ENCODE data around the gene MEGF8.

- TF ChIP-seq CTCF (IDR thresholded peaks at IDR 0.05) (no peak), POLR2AphosphoS5 (IDR thresholded peaks at IDR 0.05) (no peak), POLR2A (IDR thresholded peaks at IDR 0.05) (no peak), EP300 (IDR thresholded peaks at IDR 0.05) (no peak)
Measured at GRCh38 chr19:42301646-42302203, 23.7 kb upstream of the MEGF8 start, which contains the start of gene PRR19.

Measured in suprapubic skin (tissue), 4 donors.